HTERT RPE-1 (cell line): Measurements from ENCODE around the gene FUOM.

ENCODE experiments used
- in situ Hi-C: fragments of 300-500 bp; cut with MboI; formaldehyde crosslinking; loops from 4 replicates; pipeline ENCODE4 v1.14.3; 2020; ENCODE audit warnings: low sequenced_read_pairs

FUOM gene

GRCh38 chr10:133353202-133353959 is 4.4 kb downstream of the FUOM start:
- in situ Hi-C loops: no loop called here

DNA sequence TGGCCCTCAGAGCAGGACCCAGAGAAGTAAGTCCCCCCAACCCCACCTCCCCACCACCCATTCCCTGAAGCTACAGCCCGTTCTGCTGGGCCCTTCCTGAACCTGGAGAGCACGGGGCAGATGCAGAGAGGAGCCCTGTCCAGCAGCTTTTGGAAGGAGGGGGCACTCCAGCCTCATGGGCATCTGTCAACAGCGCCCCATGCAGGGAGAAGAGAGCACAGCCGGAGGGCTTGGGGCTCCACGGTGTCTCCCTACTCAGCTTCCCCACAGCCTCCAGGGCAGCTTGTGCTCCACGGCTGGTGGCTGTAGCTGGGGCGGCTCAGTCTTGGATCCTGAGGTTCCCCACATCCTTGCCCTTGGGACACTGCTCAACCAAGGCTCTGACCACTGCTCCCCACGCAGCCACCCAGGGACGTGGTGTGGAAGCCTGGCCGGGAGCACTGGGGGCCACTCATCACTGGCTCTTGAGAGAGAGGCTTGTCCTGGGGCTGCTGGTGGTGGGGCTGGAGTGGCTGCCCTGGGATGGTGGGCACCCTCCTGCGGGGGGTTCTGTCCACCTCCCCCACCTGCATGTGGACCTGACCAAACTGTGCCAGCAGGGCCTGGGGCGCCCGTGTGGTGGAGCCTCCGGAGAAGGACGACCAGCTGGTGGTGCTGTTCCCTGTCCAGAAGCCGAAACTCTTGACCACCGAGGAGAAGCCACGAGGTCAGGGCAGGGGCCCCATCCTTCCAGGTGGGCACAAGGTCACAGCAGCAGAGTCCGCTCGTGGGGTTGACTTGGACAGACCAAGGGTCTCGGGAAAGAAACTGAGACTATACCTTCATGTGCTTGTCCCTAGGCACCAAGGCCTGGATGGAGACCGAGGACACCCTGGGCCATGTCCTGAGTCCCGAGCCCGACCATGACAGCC is 6.2 kb downstream of the FUOM start:
- in situ Hi-C loops: no loop called here

DNA sequence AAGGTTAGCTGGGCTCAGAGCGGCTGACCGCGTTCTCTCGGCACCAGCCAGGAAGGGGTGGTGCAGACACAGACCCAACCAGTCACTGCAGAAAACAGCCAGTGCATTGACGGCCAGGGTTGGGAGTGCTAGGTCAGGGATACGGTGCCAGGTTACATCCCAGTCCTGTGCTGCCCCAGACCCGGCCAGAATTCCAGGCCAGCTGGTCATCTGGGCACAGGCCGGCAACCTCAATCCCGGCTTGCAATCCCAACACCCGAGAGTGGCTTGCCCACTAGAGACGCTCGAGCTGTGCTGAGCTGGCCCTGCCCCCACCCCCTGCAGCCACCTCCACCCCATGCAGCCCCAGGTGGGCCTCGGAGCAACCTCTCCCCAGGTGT is 6.9 kb downstream of the FUOM start:
- in situ Hi-C loops: no loop called here

GRCh38 chr10:133350283-133350949 is 7.4 kb downstream of the FUOM start:
- in situ Hi-C loops: no loop called here

DNA sequence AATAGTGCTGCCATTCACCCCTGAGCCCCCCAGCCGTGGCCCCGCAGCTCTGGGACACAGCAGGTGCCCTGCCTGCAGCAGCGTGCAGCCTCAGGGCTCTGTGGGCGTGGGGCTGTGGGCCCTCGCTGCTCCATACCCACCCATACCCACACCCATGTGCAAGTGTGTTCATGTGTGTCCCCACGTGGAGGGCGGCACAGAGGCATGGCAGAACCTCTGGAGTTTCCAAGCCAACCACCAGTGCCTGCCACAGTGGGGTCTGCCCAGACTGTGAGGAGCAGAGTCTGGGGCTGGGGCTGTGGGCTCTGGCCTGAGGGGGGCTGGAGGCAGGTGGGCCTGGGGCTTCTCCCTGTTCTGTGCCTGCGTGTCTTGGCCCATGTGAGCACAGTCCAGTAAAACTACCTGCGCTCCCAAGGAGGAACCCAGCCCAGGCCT is 8.2 kb downstream of the FUOM start:
- in situ Hi-C loops: no loop called here

DNA sequence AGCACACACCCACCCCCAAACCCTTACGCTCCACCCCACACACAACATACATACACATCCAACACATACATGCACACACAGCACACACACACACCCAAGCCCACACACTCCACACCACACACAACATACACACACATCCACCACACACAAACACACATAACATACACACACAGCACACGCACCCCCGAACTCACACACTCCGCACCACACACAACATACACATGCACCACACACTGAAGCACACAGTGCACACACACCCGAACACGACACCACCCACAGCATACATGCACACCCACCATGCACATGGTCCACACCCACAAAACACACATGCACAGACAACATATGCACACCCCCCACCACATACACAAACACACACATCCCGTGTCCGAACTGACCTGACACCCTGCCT is 8.7 kb downstream of the FUOM start:
- in situ Hi-C loops: no loop called here

DNA sequence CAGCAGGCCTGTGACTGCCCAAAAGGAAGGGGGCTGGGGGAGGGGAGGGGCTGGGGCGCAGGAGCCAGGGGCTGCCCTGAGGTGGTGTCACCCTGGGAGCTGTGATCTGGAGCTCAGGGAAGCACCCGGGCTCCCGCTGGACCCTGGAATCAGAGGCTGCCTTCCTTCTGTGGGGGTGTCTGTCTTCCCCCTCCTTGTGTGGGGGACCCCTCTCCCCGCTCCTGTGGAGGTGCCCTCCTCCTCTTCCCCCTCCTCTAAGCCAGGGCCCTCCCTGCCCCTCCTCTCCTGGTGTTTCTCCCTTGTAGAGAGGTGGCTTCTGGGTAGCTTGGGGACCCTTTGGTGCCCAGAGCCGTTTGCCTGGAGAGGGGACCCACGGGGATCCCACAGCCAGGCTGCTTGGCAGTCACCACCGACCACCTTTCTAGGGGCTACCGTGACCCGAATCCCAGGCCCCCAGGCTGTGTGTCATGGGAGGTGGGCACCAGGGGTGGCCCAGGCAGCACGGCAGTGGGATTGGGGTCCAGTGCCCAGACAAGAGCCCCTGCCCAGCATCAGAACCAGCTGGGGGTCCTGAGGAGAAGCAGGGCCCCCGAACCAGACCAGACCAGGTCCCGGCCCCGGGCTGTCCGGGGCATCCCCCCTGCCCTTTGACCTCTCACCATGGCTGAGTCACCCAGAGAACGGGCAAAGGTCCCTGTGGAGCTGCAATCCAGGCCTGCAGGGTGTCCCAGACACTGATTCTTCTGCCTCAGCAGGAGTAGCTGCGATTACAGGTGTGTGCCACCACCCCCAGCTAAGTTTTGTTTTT is 9.9 kb downstream of the FUOM start:
- in situ Hi-C loops: no loop called here

GRCh38 chr10:133346413-133346812 is 11.4 kb downstream of the FUOM start:
- in situ Hi-C loops: no loop called here

DNA sequence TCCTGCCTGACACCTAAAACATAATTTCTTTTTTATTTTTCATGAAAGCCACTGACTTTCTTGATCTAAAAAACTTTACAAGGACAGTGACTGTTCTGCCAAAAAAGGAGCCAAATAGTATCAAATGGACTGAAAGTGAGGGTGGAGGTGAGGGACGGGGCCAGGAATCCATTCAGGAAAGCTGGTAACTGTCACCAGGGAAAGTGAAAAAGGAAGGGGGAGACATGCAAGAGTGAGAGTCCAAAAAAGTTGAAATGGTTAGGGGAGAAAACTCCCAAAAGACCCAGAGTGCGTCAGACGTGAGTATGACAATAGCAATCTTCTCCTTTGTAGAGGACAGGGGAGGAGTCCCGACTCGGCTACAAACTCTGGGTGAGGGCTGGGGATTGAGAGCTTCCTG is 13.6 kb downstream of the FUOM start:
- in situ Hi-C loops: no loop called here

GRCh38 chr10:133343558-133343957 is 14.3 kb downstream of the FUOM start:
- in situ Hi-C loops: no loop called here

GRCh38 chr10:133342942-133343341 is 14.9 kb downstream of the FUOM start:
- in situ Hi-C loops: no loop called here

DNA sequence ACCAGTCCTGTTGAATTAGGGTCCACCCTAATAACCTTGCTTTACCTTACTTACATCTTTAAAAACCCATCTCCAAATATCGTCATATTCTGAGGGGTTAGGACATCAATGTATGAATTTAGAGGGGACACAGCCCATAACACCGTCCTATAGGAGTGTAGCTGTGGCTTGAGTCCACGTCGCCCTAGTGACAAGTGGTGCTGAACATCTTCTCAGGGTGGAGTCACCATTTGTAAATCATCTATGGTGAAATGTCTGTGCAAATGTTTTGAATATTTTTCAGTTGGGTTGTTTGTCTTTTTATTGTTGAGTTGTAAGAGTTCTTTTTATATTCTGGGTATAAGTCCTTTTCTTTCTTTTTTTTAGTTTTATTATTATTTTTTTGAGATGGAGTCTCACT is 15.8 kb downstream of the FUOM start:
- in situ Hi-C loops: no loop called here

- in situ Hi-C loops: no loop called here
Measured at GRCh38 chr10:133339708-133340380, 18.0 kb downstream of the FUOM start.

DNA sequence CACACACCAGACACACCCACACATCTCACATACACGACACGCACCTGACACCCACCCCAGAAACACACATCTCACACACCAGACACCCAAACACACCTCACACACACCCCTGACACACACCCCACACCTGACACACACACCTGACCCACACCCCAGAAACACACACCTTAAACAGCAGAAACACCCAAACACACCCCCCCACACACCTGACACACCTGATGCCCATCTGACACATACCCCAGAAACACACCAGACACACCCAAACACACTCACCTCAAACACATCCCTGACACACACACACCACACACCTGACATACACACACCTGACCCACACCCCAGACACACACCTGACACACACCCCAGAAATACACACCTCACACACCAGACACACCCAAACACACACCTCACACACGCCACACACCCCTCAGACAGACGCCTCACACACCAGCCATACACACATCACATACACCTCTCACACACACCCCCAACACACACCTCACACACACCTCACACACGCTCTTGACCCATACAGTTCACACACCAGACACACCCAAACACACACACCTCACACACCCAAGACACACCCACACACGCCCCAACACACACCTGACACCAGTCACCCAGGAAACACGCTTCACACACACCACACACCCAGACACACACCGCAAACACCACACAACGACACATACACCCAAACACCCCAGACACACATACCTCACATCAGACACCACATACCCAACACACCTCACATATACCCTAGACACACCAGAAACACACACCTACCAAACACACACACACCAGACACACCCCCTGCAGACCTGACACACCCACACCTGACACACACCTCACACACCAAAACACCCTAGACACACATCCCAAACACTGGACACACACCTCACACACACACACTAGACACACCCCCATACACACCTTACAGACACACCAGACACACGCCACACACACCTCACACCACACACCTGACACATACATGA is 19.4 kb downstream of the FUOM start:
- in situ Hi-C loops: no loop called here

DNA sequence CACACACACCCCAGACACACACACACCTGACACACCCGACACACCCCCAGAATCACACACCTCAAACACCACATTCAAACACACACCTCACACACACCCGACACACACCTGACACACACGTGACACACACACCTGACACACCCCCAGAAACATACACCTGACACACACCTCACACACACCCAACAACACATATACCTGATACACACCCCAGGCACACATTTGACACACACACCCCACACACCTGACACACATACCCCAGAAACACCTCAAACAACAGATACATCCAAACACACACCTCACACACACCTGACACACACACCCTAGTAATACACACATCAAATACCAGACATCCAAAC is 20.5 kb downstream of the FUOM start:
- in situ Hi-C loops: no loop called here

DNA sequence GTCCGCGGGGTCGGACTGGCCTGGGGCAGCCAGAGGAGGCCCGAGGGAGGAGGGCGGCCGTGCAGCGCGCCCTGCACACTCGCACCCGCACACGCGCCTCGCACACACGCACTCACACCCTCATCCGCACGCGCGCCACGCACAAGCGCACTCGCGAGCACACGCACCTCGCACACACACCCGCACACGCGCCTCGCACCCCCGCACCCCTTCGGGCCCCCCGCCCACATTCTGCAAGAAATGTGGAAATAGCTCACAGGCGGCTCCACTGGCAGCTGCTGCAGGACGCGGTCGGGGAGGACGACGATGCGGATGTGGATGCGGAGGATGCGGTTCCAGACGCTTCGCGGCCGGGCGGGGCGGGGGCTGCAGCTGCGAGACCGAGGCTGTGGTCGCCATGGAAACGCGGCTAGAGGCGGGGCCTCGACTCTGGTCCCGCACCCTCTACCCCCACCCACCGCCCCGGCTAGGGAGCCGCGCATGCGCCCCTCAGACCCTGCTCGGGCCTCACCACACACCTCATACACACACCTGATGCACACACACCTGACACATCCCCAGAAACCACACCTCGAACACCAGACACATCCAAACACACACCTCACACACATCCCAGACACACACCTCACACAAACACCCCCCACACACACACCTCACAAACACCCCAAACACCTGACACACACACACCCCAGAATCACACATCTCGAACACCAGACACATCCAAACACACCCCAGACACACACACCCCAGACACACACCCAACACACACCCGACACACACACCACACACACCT is 21.0 kb downstream of the FUOM start, which contains the start of gene CALY:
TSS of gene CALY (minus strand) at position 320 of the 793 bp plus-strand sequence. CDS start 7,907 bp downstream, outside the sequence.
- in situ Hi-C loops: no loop called here

DNA sequence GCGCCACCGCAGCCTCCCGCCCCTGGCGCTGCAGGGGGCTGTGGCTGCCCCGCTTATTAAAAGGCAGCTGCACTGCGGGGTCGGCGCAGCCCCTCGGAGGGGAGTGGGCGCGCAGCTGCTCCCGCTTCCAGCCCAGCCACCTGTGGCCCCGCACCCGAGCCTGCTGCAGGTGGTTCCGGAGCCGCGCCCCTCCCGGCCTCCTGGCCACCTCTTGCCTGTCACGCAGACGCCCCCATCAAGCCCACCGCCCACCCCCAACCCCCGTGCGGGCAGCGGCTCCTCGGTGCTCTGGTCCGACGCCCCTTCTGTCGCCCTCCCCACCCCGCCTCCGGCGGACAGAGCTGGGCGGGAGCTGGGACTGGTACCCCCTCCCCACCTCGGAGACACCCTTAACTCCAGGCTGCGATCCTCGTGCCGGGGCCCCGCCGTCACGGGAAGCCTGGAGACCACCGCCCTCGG is 21.7 kb downstream of the FUOM start:
- in situ Hi-C loops: no loop called here
